GM18861 (cell line): ENCODE data around the gene BTNL3.
A peak's percentile ranks its signal among the peaks of the same experiment; 100 is the strongest.
"Not testable (repeated sequence)": the region's sequence is repeated elsewhere in the genome, so short reads cannot be mapped to it uniquely, and the experiment has no call there.

Experiments
- ATAC-seq: cut with Tn5 transposase; IDR thresholded peaks from one replicate; pipeline ENCODE4 v1.9.1; 2021; ENCODE audit not compliant: unreplicated experiment

BTNL3 gene, protein sequence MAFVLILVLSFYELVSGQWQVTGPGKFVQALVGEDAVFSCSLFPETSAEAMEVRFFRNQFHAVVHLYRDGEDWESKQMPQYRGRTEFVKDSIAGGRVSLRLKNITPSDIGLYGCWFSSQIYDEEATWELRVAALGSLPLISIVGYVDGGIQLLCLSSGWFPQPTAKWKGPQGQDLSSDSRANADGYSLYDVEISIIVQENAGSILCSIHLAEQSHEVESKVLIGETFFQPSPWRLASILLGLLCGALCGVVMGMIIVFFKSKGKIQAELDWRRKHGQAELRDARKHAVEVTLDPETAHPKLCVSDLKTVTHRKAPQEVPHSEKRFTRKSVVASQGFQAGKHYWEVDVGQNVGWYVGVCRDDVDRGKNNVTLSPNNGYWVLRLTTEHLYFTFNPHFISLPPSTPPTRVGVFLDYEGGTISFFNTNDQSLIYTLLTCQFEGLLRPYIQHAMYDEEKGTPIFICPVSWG

DNA sequence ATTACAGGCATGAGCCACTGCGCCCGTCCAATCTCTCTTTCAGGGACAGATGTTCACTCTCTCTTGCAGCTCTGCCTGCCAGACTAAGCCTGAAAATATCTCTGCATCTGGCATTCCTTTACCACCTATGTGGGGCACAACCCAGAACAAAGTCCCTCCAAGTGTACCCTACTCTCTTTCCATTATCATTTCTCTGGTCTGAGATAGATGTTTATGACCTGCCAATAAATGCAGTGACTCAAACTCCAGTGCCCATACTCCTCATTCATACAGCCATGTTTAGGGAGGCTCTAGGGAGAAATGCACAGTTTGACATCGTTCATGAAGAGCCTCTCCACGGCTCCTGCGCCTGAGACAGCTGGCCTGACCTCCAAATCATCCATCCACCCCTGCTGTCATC, at the start of gene BTNL3:
BTNL3 (plus strand) TSS at position 255 of the 400 bp plus-strand sequence. CDS start 183 bp downstream, outside the sequence.
- ATAC-seq: no peak

DNA sequence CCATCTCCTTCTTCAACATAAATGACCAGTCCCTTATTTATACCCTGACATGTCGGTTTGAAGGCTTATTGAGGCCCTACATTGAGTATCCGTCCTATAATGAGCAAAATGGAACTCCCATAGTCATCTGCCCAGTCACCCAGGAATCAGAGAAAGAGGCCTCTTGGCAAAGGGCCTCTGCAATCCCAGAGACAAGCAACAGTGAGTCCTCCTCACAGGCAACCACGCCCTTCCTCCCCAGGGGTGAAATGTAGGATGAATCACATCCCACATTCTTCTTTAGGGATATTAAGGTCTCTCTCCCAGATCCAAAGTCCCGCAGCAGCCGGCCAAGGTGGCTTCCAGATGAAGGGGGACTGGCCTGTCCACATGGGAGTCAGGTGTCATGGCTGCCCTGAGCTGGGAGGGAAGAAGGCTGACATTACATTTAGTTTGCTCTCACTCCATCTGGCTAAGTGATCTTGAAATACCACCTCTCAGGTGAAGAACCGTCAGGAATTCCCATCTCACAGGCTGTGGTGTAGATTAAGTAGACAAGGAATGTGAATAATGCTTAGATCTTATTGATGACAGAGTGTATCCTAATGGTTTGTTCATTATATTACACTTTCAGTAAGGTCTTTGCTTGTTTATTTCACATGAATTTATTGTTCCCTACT, 38.2 kb upstream of the BTNL3 start:
- no peak for ATAC-seq

DNA sequence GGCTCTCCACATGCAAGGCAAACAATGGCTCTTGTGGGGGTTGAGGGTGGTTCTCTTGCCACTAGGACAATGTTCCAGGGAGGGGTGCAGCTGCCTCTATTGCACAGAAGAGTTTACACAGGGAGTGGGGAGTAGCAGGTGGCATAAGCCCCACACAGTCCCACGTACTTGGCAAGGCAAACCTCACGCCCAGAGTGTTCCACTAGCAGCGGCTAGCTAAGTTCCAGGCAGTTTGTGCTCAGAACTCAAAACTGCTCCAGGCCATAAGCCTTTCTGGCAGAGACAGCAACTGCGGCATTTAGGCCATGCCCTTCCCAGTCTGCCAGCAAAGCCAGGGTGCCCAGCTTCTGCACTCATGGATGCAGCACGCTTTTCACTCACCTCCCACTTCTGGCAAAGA, 29.0 kb upstream of the BTNL3 start:
- no peak for ATAC-seq

DNA sequence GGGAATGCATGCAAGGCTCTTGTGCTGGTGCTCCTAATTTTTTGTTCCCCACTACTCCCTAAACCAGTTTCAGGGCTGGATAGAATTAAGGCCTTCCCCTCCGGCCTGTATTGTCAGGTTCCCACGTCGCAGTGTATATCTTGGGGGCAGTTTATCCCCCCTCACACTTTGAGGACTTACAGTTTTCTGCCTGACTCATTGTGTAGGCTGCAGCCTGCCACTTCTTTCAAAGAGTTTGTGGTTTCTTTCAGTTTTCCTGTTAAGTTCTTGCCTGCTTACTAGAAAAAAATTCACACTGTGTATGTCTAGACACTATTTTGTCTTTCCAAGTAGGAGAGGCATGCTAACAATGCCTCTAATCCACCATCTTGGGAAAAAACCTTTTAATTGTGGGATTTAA, 28.4 kb upstream of the BTNL3 start:
- no peak for ATAC-seq

DNA sequence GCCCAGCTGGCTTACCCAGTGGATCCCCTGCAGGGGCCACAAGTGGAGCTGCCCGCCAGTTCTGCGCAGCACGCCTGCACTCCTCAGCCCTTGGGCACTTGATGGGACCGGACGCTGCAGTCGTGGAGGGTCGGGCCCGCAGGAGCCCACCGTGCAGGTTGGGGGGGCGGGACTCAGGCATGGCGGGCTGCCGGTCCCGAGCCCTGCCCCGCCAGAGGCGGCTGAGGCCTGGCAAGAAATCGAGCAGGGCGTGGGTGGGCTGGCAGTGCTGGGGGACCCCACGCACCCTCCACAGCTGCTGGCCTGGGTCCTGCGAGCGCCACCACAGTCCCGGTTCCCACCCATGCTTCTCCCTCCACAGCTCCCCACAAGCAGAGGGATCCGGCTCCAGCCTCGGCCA, 19.2 kb upstream of the BTNL3 start:
- no peak for ATAC-seq

DNA sequence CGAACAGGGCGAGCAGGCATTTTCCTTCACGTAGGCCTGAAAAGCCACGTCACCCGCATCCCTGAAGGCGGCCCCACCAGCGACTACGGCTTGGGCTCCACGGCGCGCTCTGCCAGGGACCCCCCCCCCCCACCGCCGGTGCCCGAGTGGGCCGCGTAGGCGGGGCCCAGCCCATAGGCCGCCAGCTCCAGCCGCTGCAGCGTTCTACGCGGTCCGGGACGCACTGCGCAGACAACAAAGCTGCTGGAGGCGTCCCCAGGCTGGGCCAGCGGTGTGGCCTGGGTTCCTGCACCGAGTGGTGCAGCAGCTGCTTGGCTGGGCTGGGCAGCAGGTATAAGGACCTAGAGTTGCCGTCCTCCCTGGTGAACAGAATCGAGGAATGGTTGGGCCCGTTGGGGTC, 18.3 kb upstream of the BTNL3 start:
- ATAC-seq: no peak

DNA sequence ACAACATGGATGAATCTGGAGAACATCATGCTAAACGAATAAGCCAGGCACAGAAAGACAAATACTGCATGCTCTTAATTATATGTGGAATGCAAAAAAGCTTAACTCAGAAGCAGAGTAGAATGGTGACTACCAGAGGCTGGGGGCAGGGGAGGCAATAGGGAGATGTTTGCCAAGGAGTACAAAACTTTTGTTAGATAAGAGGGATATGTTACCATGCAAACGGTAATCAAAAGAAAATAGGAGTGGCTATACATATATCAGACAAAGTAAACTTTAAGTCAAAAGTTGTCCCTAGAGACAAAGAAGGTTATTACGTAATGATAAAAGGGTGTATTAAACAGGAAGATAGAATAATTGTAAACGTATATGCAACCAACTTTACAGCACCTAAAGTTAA, 17.8 kb upstream of the BTNL3 start:
- ATAC-seq: no peak

DNA sequence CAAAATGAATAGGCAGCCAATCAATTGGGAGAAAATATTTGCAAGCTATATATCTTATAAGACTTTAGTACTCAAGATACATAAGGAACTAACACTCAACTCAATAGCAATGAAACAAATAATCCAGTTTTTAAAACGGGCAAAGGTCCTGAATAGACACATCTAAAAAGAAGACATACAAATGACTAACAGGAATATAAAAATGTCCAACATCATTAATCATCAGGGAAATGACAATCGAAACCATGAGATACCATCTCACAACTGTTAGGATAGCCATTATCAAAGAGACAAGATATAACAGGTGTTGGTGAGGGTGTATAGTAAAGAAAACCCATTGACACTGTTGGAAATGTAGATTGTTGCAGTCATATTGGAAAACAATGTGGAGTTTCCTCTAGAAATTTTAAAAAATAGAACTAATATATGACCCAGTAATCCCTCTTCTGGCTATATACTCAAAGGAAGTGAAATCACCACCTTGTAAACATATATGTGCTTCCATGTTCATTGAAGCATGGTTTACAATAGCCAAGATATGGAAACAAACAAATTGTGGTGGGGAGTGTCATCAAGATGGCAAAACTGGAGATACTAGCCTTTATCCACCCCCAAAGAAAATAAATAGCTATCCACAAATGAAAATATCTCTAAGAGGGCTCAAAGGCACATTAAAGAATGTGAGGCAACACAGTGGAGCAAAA, 13.9 kb upstream of the BTNL3 start:
- no peak for ATAC-seq

DNA sequence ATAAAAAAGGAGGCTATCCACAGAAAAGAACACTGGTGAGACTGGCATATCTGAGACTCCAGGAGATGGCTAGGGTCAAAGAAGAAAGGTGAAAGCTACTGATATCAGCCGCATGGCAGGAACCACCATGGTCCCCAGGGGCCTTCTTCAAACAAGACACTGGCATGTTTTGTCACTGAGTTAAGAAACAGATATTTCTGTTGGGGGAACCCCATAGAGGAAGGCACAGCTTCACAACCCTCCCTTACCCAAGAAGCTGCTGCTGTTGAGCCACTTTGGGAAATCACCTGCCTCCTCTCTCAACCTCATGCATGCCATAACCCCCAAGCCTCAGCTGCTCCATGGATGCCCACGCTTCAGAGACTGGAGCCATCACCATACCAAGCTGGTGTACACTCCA, 13.3 kb upstream of the BTNL3 start:
- ATAC-seq: peak; percentile 98

DNA sequence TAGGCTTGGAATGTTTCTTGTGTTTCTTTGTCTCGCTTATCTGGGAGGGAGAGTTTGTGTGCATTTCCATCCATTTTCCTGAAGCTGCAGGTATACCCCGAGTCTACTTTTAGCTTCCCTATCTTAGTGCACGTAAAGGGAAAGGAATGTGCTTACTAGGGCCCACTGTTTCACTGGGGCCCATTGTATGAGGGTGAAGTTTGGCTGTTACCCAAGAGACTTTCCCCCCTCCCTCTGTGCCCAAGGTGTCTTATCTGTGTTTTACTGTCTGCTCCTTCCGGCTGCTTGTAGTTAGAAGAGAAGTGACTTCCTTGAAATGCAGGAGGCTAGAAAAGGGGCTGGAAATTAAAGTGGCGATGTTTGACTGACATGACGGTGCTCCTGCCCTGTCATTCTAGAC, 12.1 kb upstream of the BTNL3 start:
- ATAC-seq: no peak

DNA sequence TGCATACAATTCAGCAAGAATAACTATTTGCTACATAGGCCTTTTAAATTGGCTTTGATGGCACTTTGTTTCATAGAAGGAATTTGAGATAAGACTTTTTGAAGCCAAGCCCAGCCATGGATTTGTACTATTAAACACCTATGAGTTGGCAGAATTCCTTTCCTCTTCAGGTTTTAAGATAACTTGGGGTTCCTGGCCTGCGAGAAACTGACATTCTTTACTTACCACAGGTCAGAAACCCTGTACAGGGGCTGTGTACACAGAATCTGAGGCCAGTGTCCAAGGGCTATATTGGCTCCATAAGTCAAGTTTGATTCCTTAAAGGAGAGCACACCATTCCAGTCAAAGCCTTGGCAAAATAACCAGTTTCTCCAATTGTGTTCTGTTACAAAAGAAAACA, 10.8 kb upstream of the BTNL3 start:
- no peak for ATAC-seq

DNA sequence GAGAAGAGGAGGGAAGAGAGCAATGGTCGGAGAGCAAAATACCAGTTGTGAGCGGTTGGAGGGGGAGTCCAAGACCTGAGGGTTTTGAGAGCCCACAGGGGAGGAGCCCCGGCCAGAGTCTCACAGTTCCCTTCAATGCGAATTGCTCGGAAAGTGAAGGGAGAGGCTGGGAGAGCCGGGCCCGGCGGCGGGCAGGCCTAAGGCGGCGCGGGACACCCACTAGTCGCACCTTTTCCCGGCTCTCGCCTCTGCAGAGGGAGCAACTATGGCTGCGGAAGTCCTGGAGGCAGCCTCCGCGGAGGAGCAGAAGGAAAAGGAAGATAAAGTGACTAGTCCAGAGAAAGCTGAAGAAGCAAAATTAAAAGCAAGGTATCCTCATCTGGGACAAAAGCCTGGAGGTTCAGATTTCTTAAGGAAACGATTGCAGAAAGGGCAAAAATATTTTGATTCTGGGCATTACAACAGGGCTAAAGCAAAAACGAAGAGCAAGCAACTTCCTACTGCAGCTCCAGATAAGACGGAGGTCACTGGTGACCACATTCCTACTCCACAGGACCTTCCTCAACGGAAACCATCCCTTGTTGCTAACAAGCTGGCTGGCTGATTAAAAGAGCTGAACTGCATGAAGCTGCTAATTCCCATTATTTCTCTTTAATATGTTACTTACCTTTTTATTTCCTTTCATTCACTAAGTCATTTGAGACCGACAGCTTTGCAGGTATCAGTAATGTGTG, 6.5 kb upstream of the BTNL3 start:
- ATAC-seq: no peak

DNA sequence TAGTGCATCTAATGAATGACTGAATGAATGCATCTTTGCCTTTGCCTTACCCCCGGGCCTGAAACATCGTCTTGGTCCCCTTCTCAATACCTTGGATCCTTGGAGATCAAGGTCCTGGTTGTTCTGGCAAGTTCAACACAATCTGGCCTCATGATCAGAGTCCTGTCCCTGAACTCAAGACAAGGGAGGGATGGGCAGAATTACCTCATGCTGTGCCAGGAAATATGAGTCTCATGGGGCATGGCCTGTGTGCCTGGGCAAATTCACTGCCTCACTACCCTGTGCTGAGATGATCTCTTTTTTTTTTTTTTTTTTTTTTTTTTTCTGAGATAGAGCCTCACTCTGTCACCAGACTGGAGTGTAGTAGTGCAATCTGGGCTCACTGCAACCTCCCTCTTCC, 630 bp upstream of the BTNL3 start:
- ATAC-seq: no peak

DNA sequence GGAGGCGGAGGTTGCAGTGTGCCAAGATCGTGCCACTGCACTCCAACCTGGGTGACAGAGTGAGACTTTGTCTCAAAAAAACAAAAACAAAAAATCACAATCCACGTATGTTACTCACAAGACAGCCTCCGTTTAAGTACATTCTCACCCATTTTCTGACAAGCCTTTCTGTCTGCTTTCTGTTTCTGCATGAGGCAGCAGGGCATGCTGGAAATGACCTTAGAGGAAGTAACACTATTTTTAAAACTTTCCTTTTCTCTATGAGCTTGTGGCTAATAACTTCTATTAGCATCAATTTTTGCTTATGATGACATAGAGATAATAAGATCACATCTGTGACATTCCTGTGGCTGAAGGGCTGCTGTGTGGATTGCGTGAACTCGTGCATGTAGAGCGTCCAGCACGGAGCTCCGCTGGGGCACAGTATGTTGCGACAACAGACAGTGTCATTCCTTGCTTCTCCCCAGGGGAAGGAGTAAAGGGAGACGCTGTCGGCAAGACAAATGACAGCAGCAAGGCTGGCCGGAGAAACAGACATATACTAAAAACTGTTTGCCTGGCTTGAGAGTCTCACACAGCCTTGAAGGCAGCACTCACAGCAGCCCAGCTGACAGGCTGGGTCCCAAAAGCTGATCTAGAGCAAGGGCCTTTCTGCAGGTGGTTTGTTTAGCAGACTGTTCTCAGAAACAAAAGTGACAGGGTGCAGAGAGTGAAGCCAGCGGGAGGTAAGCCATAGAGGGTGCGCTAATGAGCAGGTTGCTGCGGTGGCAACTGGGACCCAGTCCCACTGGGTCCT, 1.6 kb downstream of the BTNL3 start:
- ATAC-seq: no peak

DNA sequence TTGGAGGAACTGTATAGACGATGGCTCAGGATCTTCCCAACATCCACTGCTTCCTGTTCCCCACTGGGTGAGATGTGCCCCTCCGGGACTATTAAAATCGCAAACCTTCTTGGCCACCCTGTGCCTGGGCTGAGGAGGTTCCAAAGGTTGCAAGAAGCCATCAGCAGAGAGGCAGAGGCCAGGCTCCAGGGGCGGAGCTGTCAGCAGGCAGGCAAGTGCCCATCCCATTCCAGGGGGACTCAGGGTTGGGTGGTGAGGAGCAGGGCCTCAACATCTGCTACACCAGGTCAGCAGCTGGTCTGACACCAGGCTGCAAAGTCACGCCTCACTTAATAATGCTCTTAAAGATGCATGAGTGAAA, 2.2 kb downstream of the BTNL3 start:
- ATAC-seq: no peak

DNA sequence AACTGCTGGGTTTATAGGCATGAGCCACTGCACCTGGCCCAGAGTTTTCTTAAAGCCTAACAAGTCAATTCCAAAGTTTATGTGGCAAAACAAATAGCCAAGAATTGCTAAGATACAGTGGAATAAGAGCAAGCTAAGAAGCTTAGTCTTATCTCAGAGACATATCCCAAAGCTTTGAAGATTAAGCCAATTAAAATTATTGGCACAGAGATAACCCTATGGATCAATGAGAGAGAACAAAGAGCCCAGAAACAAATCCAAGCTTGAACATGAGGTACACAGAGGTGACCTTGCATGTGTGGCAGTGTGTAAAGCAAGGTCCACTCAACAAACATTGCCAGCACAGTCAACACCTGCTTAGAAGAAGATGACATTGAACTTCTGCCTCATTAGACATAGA, 13.3 kb downstream of the BTNL3 start:
- no peak for ATAC-seq

DNA sequence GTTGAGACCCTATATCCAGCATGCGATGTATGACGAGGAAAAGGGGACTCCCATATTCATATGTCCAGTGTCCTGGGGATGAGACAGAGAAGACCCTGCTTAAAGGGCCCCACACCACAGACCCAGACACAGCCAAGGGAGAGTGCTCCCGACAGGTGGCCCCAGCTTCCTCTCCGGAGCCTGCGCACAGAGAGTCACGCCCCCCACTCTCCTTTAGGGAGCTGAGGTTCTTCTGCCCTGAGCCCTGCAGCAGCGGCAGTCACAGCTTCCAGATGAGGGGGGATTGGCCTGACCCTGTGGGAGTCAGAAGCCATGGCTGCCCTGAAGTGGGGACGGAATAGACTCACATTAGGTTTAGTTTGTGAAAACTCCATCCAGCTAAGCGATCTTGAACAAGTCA, 17.1 kb downstream of the BTNL3 start:
- no peak for ATAC-seq

DNA sequence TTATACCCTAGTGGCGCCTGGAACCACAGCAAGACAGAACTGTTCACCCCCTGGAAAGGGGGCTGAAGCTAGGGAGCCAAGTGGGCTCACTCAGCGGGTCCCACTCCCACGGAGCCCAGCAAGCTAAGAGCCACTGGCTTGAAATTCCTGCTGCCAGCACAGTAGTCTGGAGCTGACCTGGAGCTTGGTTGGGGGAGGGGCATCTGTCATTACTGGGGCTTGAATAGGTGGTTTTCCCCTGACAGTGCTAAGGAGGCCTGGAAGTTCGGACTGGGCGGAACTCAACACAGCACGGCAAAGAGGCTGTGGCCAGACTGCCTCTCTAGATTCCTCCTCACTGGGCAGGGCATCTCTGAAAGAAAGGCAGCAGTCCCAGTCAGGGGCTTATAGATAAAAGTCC, 19.5 kb downstream of the BTNL3 start:
- ATAC-seq: no peak

DNA sequence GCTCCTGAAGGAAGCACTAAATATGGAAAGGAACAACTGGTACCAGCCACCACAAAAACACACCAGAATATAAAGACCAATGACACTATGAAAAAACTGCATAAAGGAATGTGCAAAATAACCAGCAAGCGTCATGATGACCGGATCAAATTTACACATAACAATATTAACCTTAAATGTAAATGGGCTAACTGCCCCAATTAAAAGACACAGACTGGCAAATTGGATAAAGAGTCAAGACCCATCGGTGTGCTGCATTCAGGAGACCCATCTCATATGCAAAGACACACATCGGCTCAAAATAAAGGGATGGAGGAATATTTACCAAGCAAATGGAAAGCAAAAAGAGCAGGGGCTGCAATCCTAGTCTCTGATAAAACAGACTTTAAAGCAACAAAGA, 21.4 kb downstream of the BTNL3 start:
- not testable (repeated sequence) for ATAC-seq

DNA sequence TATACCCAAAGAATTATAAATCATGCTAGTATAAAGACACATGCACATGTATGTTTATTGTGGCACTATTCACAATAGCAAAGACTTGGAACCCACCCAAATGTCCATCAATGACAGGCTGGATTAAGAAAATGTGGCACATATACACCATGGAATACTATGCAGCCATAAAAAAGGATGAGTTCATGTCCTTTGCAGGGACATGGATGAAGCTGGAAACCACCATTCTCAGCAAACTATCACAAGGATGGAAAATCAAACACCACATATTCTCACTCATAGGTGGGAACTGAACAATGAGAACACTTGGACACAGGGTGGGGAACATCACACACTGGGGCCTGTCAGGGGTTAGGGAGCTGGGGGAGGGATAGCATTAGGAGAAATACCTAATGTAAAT, 26.0 kb downstream of the BTNL3 start:
- not testable (repeated sequence) for ATAC-seq

DNA sequence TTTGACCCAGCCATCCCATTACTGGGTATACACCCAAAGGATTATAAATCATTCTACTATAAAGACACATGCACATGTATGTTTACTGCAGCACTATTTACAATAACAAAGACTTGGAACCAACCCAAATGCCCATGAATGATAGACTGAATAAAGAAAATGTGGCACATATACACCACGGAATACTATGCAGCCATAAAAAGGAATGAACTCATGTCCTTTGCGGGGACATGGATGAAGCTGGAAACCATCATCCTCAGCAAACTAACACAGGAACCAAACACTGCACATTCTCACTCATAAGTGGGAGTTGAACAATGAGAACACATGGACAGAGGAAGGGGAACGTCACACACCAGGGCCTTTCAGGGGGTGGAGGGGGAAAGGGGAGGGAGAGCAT, 28.8 kb downstream of the BTNL3 start:
- not testable (repeated sequence) for ATAC-seq
